Lung (tissue), 12 donors: ENCODE results near the gene EEPD1. TPM values are rescaled to one million over a fixed set of nuclear protein-coding genes. Genes with fewer than 3 reads are reported as not detected.
"Not testable (repeated sequence)": the region's sequence is repeated elsewhere in the genome, so short reads cannot be mapped to it uniquely, and the experiment has no call there.

Experiments
- ATAC-seq: fragments of 200-7000 bp; cut with Tn5 transposase; one replicate; pipeline ENCODE4 v1.9.1; 2020; ENCODE audit warnings: moderate number of reproducible peaks; ENCODE audit not compliant: insufficient read depth, low FRiP score
- DNase-seq, 3 donors: peaks; one replicate each; pipeline ENCODE4 v3.0.0-alpha.2; 2013 to 2017
- H3K27ac ChIP-seq, 2 donors: one replicate each; pipeline ENCODE4 v1.5.1; 2013; ENCODE audit warnings: mild to moderate bottlenecking in 2 of 2, moderate library complexity in 2 of 2, control low read depth in 1 of 2, inconsistent platforms in 1 of 2, low read depth in 1 of 2, low read length in 1 of 2
- H3K27me3 ChIP-seq, 3 donors: one replicate each; pipeline ENCODE4 v1.5.1; 2013; ENCODE audit warnings: low read length in 2 of 3; ENCODE audit not compliant: control insufficient read depth in 3 of 3, insufficient read depth in 3 of 3
- H3K36me3 ChIP-seq, 4 donors: one replicate each; pipeline ENCODE4 v1.5.1; 2013; ENCODE audit warnings: low read length in 4 of 4, mild to moderate bottlenecking in 1 of 4, moderate library complexity in 1 of 4; ENCODE audit not compliant: control insufficient read depth in 4 of 4, insufficient read depth in 4 of 4
- H3K4me1 ChIP-seq, 5 donors: one replicate each; pipeline ENCODE4 v1.5.1; 2013; ENCODE audit warnings: low read length in 5 of 5, mild to moderate bottlenecking in 2 of 5, moderate library complexity in 1 of 5; ENCODE audit not compliant: control insufficient read depth in 5 of 5, insufficient read depth in 5 of 5
- H3K4me3 ChIP-seq: one replicate; pipeline ENCODE4 v1.5.1; 2013; ENCODE audit warnings: mild to moderate bottlenecking, control low read depth, moderate library complexity
- H3K9ac ChIP-seq, 2 donors: one replicate each; pipeline ENCODE4 v1.5.1; 2013; ENCODE audit warnings: low read length in 2 of 2, control low read depth in 1 of 2; ENCODE audit not compliant: insufficient read depth in 1 of 2
- H3K9me3 ChIP-seq, 4 donors: one replicate each; pipeline ENCODE4 v1.5.1; 2013; ENCODE audit warnings: low read length in 3 of 4, mild to moderate bottlenecking in 1 of 4, moderate library complexity in 1 of 4; ENCODE audit not compliant: control insufficient read depth in 4 of 4, insufficient read depth in 3 of 4
- CTCF ChIP-seq: IDR thresholded peaks from 2 replicates; pipeline ENCODE4 v1.5.1; 2012; ENCODE audit warnings: mild to moderate bottlenecking; ENCODE audit errors: control extremely low read depth, extremely low read depth
- WGBS, 2 donors: extraction: QIAGEN DNeasy Blood & Tissue Kit; methylation state at CpG; one replicate each; pipeline ENCODE4 v1.1.7; 2013; 5-methylcytosine and 5-hydroxymethylcytosine counted together
- polyA plus RNA-seq, 2 donors: library from polyadenylated mRNA; stranded (reverse); fragments of 200-250 nt; gene quantifications; one replicate each; pipeline ENCODE4 v1.2.1, GENCODE V29; 2013
- total RNA-seq, 2 donors: library from RNA; depleted of rRNA in 1 of 2; stranded (reverse); fragments of >200 nt in 1 of 2; gene quantifications; one replicate each; pipeline ENCODE4 v1.2.1, GENCODE V29; 2014 to 2021
- donor health status: control.
- donor health status: control.
- donor health status: Bipolar disorder and iron deficiency.
- donor health status: healthy.
- donor health status: DM: yes; HTN: yes; CAD: no.

EEPD1 gene
- total and polyA plus RNA-seq, 4 donors = 5.4 to 15.3 (median 7.9) TPM

GRCh38 chr7:36318116-36318515, 165.1 kb downstream of the EEPD1 start:
- Histone ChIP-seq H3K9me3 (no peaks in the 10 kb centered on the region), H3K4me3 (no peak overlapping the region), H3K36me3 (peaks cover 0 to 2% (median 0%) of the 10 kb centered on the region in 4 donors), H3K4me1 (peaks cover 0 to 23% (median 3%) of the 10 kb centered on the region in 5 donors), H3K27ac (no peak overlapping the region), H3K9ac (no peak overlapping the region), H3K27me3 (no peaks in the 10 kb centered on the region)
- no peak for ATAC-seq
- TF ChIP-seq CTCF = no peak
- WGBS, 2 donors = 79 to 91% methylated on average over 8 of the region's 8 CpGs
- DNase-seq = no peak

GRCh38 chr7:36321284-36321683, 168.2 kb downstream of the EEPD1 start:
- not testable (repeated sequence) for H3K9ac ChIP-seq, H3K4me3 ChIP-seq, H3K36me3 ChIP-seq, H3K27me3 ChIP-seq, H3K27ac ChIP-seq, H3K9me3 ChIP-seq, DNase-seq, ATAC-seq
- H3K4me1 ChIP-seq = peaks cover 0 to 20% (median 4%) of the 10 kb centered on the region in 5 donors
- WGBS, 2 donors = 98 to 99% methylated on average over 3 of the region's 3 CpGs

- H3K36me3 ChIP-seq = peaks cover 0 to 2% (median 0%) of the 10 kb centered on the region in 4 donors
- peaks cover 0 to 2% (median 0%) of the 10 kb centered on the region in 4 donors for H3K9me3 ChIP-seq
- H3K27me3 ChIP-seq = no peaks in the 10 kb centered on the region
- H3K4me3 ChIP-seq = no peak overlapping the region
- no peaks in the 10 kb centered on the region for H3K4me1 ChIP-seq
- no peak overlapping the region for H3K27ac ChIP-seq
- no peak for DNase-seq
- TF ChIP-seq CTCF = no peak
- ATAC-seq = no peak
- 87 to 89% methylated on average over 4 of the region's 4 CpGs for WGBS, 2 donors
- no peak overlapping the region for H3K9ac ChIP-seq
Measured at GRCh38 chr7:36336390-36336789, 183.3 kb downstream of the EEPD1 start.

GRCh38 chr7:36338256-36338655, 185.2 kb downstream of the EEPD1 start:
- no peak overlapping the region for H3K27ac ChIP-seq
- TF ChIP-seq CTCF = no peak
- no peaks in the 10 kb centered on the region for H3K9me3 ChIP-seq
- 93 to 97% methylated on average over 3 of the region's 3 CpGs for WGBS, 2 donors
- no peak overlapping the region for H3K4me3 ChIP-seq
- no peak overlapping the region for H3K9ac ChIP-seq
- H3K4me1 ChIP-seq = no peaks in the 10 kb centered on the region
- peaks cover 0 to 2% (median 0%) of the 10 kb centered on the region in 4 donors for H3K36me3 ChIP-seq
- no peaks in the 10 kb centered on the region for H3K27me3 ChIP-seq
- DNase-seq (no peak), ATAC-seq (no peak)
